Measurements from ENCODE around the gene SLC23A2. TPM values are rescaled to one million over a fixed set of nuclear protein-coding genes. Genes with fewer than 3 reads are reported as not detected.

Gene SLC23A2
- polyA plus RNA-seq, 1 donor from 2014 or later: 38.3 TPM

DNA sequence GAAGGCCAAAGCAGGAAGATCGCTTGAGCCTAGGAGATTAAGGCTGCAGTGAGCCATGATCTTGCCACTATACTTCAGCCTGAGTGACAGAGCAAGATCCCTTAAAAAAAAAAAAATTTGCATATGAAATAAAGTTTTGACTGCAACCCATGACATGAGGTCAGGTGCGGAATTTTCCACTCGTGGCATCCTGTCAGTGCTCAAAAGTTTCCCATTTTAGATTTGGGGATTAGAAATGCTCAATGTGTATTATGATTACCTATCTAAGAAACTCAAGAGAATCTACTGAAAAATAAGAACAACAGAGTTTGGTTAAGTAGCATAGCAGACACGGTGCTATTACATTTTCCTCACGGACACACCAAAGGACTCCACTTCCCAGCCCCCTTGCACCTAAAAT lies 11.7 kb downstream of the SLC23A2 start:
- Histone ChIP-seq H4K20me1 (ENCODE audit: insufficient read depth) (no peaks in the 10 kb centered on the region), H3K4me3 (ENCODE audit: low read length) (no peak overlapping the region), H3K9me2 (ENCODE audit: insufficient read depth, low read length) (no peaks in the 10 kb centered on the region), H3K4me2 (ENCODE audit: low read length) (no peak overlapping the region), H3F3A (ENCODE audit: insufficient read depth, low read length, poor library complexity, severe bottlenecking) (no peaks in the 10 kb centered on the region), H3K27ac (ENCODE audit: low read length) (no peak overlapping the region), H3K9me3 (ENCODE audit: low read length) (no peaks in the 10 kb centered on the region), H3K36me3 (ENCODE audit: insufficient read depth, low read length) (no peaks in the 10 kb centered on the region), H3K27me3 (ENCODE audit: insufficient read depth, low read depth, low read length) (no peaks in the 10 kb centered on the region), H3K9ac (ENCODE audit: low read length) (no peak overlapping the region), H3K79me2 (replicated peaks; ENCODE audit: insufficient read depth, low read length) (peaks cover 10% of the 10 kb centered on the region), H2AFZ (ENCODE audit: low read depth, low read length) (no peak overlapping the region)
- TF ChIP-seq EZH2 (IDR thresholded peaks at IDR 0.05; ENCODE audit: borderline replicate concordance, insufficient read depth, low read length, poor library complexity, severe bottlenecking) (no peak), MXI1 (conservative IDR thresholded peaks at IDR 0.05; ENCODE audit: poor library complexity, severe bottlenecking) (no peak), SMC3 (conservative IDR thresholded peaks at IDR 0.05; ENCODE audit: poor library complexity) (no peak), POLR2AphosphoS5 (IDR thresholded peaks at IDR 0.05) (no peak), TAF1 (IDR thresholded peaks at IDR 0.05; ENCODE audit: low read depth) (no peak), EP300 (conservative IDR thresholded peaks at IDR 0.05; ENCODE audit: poor library complexity, severe bottlenecking) (no peak), RAD21 (conservative IDR thresholded peaks at IDR 0.05) (no peak)
- TF ChIP-seq, protein P1, sequence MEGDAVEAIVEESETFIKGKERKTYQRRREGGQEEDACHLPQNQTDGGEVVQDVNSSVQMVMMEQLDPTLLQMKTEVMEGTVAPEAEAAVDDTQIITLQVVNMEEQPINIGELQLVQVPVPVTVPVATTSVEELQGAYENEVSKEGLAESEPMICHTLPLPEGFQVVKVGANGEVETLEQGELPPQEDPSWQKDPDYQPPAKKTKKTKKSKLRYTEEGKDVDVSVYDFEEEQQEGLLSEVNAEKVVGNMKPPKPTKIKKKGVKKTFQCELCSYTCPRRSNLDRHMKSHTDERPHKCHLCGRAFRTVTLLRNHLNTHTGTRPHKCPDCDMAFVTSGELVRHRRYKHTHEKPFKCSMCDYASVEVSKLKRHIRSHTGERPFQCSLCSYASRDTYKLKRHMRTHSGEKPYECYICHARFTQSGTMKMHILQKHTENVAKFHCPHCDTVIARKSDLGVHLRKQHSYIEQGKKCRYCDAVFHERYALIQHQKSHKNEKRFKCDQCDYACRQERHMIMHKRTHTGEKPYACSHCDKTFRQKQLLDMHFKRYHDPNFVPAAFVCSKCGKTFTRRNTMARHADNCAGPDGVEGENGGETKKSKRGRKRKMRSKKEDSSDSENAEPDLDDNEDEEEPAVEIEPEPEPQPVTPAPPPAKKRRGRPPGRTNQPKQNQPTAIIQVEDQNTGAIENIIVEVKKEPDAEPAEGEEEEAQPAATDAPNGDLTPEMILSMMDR (IDR thresholded peaks at IDR 0.05; ENCODE audit: poor library complexity, severe bottlenecking): no peak
- TF ChIP-seq, protein P2, sequence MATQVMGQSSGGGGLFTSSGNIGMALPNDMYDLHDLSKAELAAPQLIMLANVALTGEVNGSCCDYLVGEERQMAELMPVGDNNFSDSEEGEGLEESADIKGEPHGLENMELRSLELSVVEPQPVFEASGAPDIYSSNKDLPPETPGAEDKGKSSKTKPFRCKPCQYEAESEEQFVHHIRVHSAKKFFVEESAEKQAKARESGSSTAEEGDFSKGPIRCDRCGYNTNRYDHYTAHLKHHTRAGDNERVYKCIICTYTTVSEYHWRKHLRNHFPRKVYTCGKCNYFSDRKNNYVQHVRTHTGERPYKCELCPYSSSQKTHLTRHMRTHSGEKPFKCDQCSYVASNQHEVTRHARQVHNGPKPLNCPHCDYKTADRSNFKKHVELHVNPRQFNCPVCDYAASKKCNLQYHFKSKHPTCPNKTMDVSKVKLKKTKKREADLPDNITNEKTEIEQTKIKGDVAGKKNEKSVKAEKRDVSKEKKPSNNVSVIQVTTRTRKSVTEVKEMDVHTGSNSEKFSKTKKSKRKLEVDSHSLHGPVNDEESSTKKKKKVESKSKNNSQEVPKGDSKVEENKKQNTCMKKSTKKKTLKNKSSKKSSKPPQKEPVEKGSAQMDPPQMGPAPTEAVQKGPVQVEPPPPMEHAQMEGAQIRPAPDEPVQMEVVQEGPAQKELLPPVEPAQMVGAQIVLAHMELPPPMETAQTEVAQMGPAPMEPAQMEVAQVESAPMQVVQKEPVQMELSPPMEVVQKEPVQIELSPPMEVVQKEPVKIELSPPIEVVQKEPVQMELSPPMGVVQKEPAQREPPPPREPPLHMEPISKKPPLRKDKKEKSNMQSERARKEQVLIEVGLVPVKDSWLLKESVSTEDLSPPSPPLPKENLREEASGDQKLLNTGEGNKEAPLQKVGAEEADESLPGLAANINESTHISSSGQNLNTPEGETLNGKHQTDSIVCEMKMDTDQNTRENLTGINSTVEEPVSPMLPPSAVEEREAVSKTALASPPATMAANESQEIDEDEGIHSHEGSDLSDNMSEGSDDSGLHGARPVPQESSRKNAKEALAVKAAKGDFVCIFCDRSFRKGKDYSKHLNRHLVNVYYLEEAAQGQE (IDR thresholded peaks at IDR 0.05; ENCODE audit: borderline replicate concordance): no peak

DNA sequence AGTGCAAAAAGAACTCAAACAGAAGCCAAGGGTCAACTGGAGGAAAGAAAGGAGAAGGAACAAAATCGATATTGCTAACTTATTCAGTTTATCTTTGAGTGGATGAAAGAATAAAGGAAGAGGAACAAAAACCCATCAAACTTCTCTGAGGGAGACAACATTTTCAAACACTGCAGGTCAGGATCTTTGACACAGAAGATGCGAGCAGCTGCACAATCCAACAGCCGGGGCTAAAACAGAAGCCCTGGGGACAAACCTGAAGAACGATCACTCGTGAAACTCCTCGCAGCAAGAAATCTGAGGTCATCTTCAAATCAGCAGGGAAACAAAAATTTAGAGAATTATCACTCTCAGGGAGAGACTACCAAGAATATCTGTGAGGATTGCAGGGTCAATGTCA lies 14.2 kb downstream of the SLC23A2 start:
- no peak overlapping the region for H3K27ac ChIP-seq (ENCODE audit: low read length)
- H3K4me2 ChIP-seq (ENCODE audit: low read length): no peak overlapping the region
- TF ChIP-seq, protein P2 (IDR thresholded peaks at IDR 0.05; ENCODE audit: borderline replicate concordance): no peak
- TF ChIP-seq TAF1 (IDR thresholded peaks at IDR 0.05; ENCODE audit: low read depth): no peak
- TF ChIP-seq, protein P1 (IDR thresholded peaks at IDR 0.05; ENCODE audit: poor library complexity, severe bottlenecking): no peak
- no peaks in the 10 kb centered on the region for H3K36me3 ChIP-seq (ENCODE audit: insufficient read depth, low read length)
- H3K79me2 ChIP-seq (replicated peaks; ENCODE audit: insufficient read depth, low read length): peaks cover 8% of the 10 kb centered on the region
- no peaks in the 10 kb centered on the region for H3K9me3 ChIP-seq (ENCODE audit: low read length)
- no peaks in the 10 kb centered on the region for H3K27me3 ChIP-seq (ENCODE audit: insufficient read depth, low read depth, low read length)
- H3K4me3 ChIP-seq (ENCODE audit: low read length): no peak overlapping the region
- no peaks in the 10 kb centered on the region for H4K20me1 ChIP-seq (ENCODE audit: insufficient read depth)
- H3K9ac ChIP-seq (ENCODE audit: low read length): no peak overlapping the region
- no peaks in the 10 kb centered on the region for H3F3A ChIP-seq (ENCODE audit: insufficient read depth, low read length, poor library complexity, severe bottlenecking)
- no peak overlapping the region for H2AFZ ChIP-seq (ENCODE audit: low read depth, low read length)
- no peaks in the 10 kb centered on the region for H3K9me2 ChIP-seq (ENCODE audit: insufficient read depth, low read length)

All from neural cell (in vitro differentiated cells).